HCT116 (cell line): ENCODE data around the gene NCAN. TPM values are rescaled to one million over a fixed set of nuclear protein-coding genes. Genes with fewer than 3 reads are reported as not detected.

Experiments used
- ATAC-seq: fragments of 200-7000 bp; cut with Tn5 transposase; 2 replicates; pipeline ENCODE4 v1.9.1; 2020; ENCODE audit warnings: mild to moderate bottlenecking, moderate library complexity
- BruUV-seq: library from RNA; stranded (reverse); fragments of 400-500 nt; replicated peaks from 2 replicates; lab custom pipeline; 2021; lab: Mats Ljungman, UMichigan
- CTCF ChIA-PET: fragments of 300-600 bp; sonication (Branson Sonifier 250); formaldehyde crosslinking; loops from one replicate; lab custom pipeline; 2021; ENCODE audit warnings: antibody characterized with exemption; lab: Charles Lee
- POLR2A ChIA-PET: fragments of 300-600, 350-600 bp; sonication (Branson Sonifier 250); formaldehyde crosslinking; loops from one replicate; lab custom pipeline; 2021; ENCODE audit warnings: antibody characterized with exemption; lab: Charles Lee
- RAD21 ChIA-PET, 2 experiments: fragments of 300-600 bp; sonication (Branson Sonifier 250); formaldehyde crosslinking; loops; one replicate each; lab custom pipeline; 2023; ENCODE audit warnings: low total read pairs in 2 of 2; ENCODE audit not compliant: uncharacterized antibody in 2 of 2, unreplicated experiment in 2 of 2, low non-redundant PET in 1 of 2; lab: Charles Lee
- DNase-seq: peaks from one replicate; pipeline ENCODE4 v3.0.0-alpha.2; 2010; ENCODE audit warnings: low read depth, low spot score
- H2AFZ ChIP-seq: fragments of 200-600 bp; shearing (Covaris generic), sonication (generic); 2 replicates; pipeline ENCODE4 v1.6.1; 2017; ENCODE audit warnings: low read depth, mixed run types, mixed read lengths, antibody characterized with exemption, low read length; ENCODE audit not compliant: poor library complexity, severe bottlenecking
- H3K27ac ChIP-seq: 2 replicates; pipeline ENCODE4 v1.5.1; 2012; ENCODE audit warnings: low read depth, low read length
- H3K27me3 ChIP-seq: fragments of 200-600 bp; sonication (generic); 2 replicates; pipeline ENCODE4 v1.6.1; 2016; ENCODE audit warnings: mixed run types, low read length, mixed read lengths; ENCODE audit not compliant: insufficient read depth
- H3K36me3 ChIP-seq, 2 experiments: fragments of 200-500 bp in 1 of 2; fragments of 200-600 bp in 1 of 2; sonication (Bioruptor generic) in 1 of 2; sonication (generic) in 1 of 2; 2 replicates each; pipeline versions ENCODE4 v1.5.1 to v1.6.1; 2014 to 2016; ENCODE audit warnings: low read length in 2 of 2, inconsistent platforms in 1 of 2, mixed read lengths in 1 of 2, mixed run types in 1 of 2; ENCODE audit not compliant: insufficient read depth in 2 of 2, control insufficient read depth in 1 of 2
- H3K4me1 ChIP-seq, 2 experiments: fragments of 200-600 bp in 1 of 2; sonication (generic) in 1 of 2; 2 replicates each; pipeline versions ENCODE4 v1.5.1 to v1.6.1; 2012 to 2017; ENCODE audit warnings: low read length in 2 of 2, inconsistent platforms in 1 of 2, mild to moderate bottlenecking in 1 of 2, mixed read lengths in 1 of 2, mixed run types in 1 of 2, moderate library complexity in 1 of 2; ENCODE audit not compliant: insufficient read depth in 2 of 2, control insufficient read depth in 1 of 2
- H3K4me2 ChIP-seq: fragments of 200-600 bp; sonication (generic); 2 replicates; pipeline ENCODE4 v1.6.1; 2017; ENCODE audit warnings: mixed run types, low read length, mixed read lengths
- H3K4me3 ChIP-seq, 2 experiments: fragments of 200-600 bp in 1 of 2; sonication (generic) in 1 of 2; replicated peaks in 1 of 2; 2 replicates each; pipeline ENCODE4 v1.5.1; 2011 to 2016; ENCODE audit warnings: low read length in 2 of 2, control low read depth in 1 of 2, low read depth in 1 of 2, mild to moderate bottlenecking in 1 of 2, mixed read lengths in 1 of 2, mixed run types in 1 of 2
- H3K79me2 ChIP-seq: fragments of 200-600 bp; sonication (generic); 2 replicates; pipeline ENCODE4 v1.6.1; 2017; ENCODE audit warnings: mild to moderate bottlenecking, mixed run types, low read length, moderate library complexity, mixed read lengths; ENCODE audit not compliant: insufficient read depth
- H3K9ac ChIP-seq: fragments of 200-600 bp; sonication (generic); 2 replicates; pipeline ENCODE4 v1.6.1; 2016; ENCODE audit warnings: low read length, mixed read lengths
- H3K9me2 ChIP-seq: fragments of 200-600 bp; sonication (generic), shearing (Covaris generic); 2 replicates; pipeline ENCODE4 v1.6.1; 2017; ENCODE audit warnings: mixed run types, mild to moderate bottlenecking, moderate library complexity; ENCODE audit not compliant: insufficient read depth
- H3K9me3 ChIP-seq, 2 experiments: fragments of 200-500 bp in 1 of 2; fragments of 200-600 bp in 1 of 2; sonication (Bioruptor generic) in 1 of 2; sonication (generic) in 1 of 2; 2 replicates each; pipeline ENCODE4 v1.6.1; 2014 to 2017; ENCODE audit warnings: low read length in 2 of 2, mixed read lengths in 2 of 2, inconsistent platforms in 1 of 2, low read depth in 1 of 2, mild to moderate bottlenecking in 1 of 2, mixed run types in 1 of 2, moderate library complexity in 1 of 2; ENCODE audit not compliant: control insufficient read depth in 1 of 2, insufficient read depth in 1 of 2
- H4K20me1 ChIP-seq: fragments of 200-600 bp; sonication (generic), shearing (Covaris generic); 2 replicates; pipeline ENCODE4 v1.6.1; 2017; ENCODE audit warnings: mixed run types, mild to moderate bottlenecking, moderate library complexity; ENCODE audit not compliant: insufficient read depth
- ATF3 ChIP-seq: IDR thresholded peaks from 2 replicates; pipeline ENCODE4 v1.6.1; 2012
- EZH2 ChIP-seq: fragments of 200-600 bp; sonication (generic); IDR thresholded peaks from 2 replicates; pipeline ENCODE4 v1.6.1; 2017; ENCODE audit warnings: antibody characterized with exemption, mixed run types
- EZH2phosphoT487 ChIP-seq: fragments of 200-600 bp; IDR thresholded peaks from 2 replicates; pipeline ENCODE4 v1.6.1; 2018; ENCODE audit warnings: antibody characterized with exemption, borderline replicate concordance
- REST ChIP-seq: IDR thresholded peaks from 2 replicates; pipeline ENCODE4 v1.6.1; 2012; ENCODE audit warnings: low read depth
- SP1 ChIP-seq: IDR thresholded peaks from 2 replicates; pipeline ENCODE4 v1.6.1; 2012; ENCODE audit warnings: low read depth
- TCF7L2 ChIP-seq: IDR thresholded peaks from 2 replicates; pipeline ENCODE4 v1.7.0; 2011; ENCODE audit warnings: borderline replicate concordance, inconsistent platforms; ENCODE audit not compliant: insufficient read depth, insufficient read length; ENCODE audit errors: extremely low read depth
- ZNF274 ChIP-seq: fragments of 200-500 bp; sonication (Bioruptor generic); IDR thresholded peaks from 2 replicates; pipeline ENCODE4 v1.6.1; 2014; ENCODE audit warnings: mild to moderate bottlenecking, low read depth, low read length, inconsistent platforms
- intact Hi-C: fragments of 100-400 bp; cut with micrococcal nuclease; formaldehyde crosslinking; loops from 2 replicates; pipeline ENCODE4 v1.10.0; 2022
- total RNA-seq: library from RNA; stranded (reverse); gene quantifications from one replicate; pipeline ENCODE4 v1.2.1, GENCODE V29; 2021; ENCODE audit not compliant: unreplicated experiment

NCAN gene
- total RNA-seq, 1 experiment from 2014 or later = 0.07 TPM

- CTCF ChIA-PET = no interaction called here
- Histone ChIP-seq H3K79me2 (no peaks in the 10 kb centered on the region), H3K4me1 (no peaks in the 10 kb centered on the region), H4K20me1 (no peaks in the 10 kb centered on the region), H3K4me3 (no peak overlapping the region), H3K27ac (no peak overlapping the region), H2AFZ (no peak overlapping the region), H3K9ac (no peak overlapping the region), H3K9me2 (no peaks in the 10 kb centered on the region), H3K4me2 (no peak overlapping the region), H3K27me3 (no peaks in the 10 kb centered on the region), H3K9me3 (no peaks in the 10 kb centered on the region), H3K36me3 (peaks cover 7 to 16% of the 10 kb centered on the region in 2 experiments; a peak in 3 of 4 replicates)
- intact Hi-C loops = no loop called here
- no TSS peak for BruUV-seq
- RAD21 ChIA-PET = no interaction called here
- POLR2A ChIA-PET = no interaction called here
- TF ChIP-seq TCF7L2 = no peak
- TF ChIP-seq SP1 = no peak
- no peak for TF ChIP-seq EZH2
- no peak for DNase-seq
- ATAC-seq = no peak
Measured at GRCh38 chr19:19276851-19277250, 65.1 kb downstream of the NCAN start.

- intact Hi-C loops = no loop called here
- H3K9ac ChIP-seq = no peak overlapping the region
- ChIA-PET RAD21 (no interaction called here), POLR2A (no interaction called here), CTCF (no interaction called here)
- TF ChIP-seq REST (no peak), ATF3 (no peak), EZH2phosphoT487 (no peak), ZNF274 (no peak)
- no peak for ATAC-seq
- no peak overlapping the region for H3K4me2 ChIP-seq
- no TSS peak for BruUV-seq
- no peaks in the 10 kb centered on the region for H4K20me1 ChIP-seq
- H3K27me3 ChIP-seq = no peaks in the 10 kb centered on the region
- no peaks in the 10 kb centered on the region for H3K79me2 ChIP-seq
- H3K4me3 ChIP-seq = no peak overlapping the region
- H3K27ac ChIP-seq = no peak overlapping the region
- H2AFZ ChIP-seq = no peak overlapping the region
- no peaks in the 10 kb centered on the region for H3K9me3 ChIP-seq
- no peaks in the 10 kb centered on the region for H3K9me2 ChIP-seq
- H3K36me3 ChIP-seq = peaks cover 7 to 16% of the 10 kb centered on the region in 2 experiments; a peak in 3 of 4 replicates
- DNase-seq = no peak
- no peaks in the 10 kb centered on the region for H3K4me1 ChIP-seq
Measured at GRCh38 chr19:19278315-19278714, 66.6 kb downstream of the NCAN start.
